ENCODE results near the gene SUMO3.

The SUMO3 gene

DNA sequence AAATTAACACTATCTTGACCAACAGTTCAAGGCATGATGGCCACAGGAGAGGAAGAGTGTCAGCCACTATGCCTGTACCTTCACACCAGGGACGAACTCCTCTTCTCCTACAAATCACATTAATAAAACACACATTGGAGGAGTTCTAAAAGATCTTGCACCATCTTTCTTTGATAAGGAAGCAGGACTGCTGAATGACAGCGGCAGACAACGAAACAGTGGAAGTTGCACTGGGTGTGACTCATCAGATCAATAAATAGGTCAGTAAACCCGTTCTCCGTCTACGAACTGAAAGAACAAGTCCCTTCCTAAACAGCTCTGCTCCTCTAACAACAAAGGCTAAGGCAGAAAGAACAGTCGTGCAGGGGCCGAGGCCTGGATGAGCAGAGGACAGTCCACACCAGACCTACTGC is 39.4 kb downstream of the SUMO3 start:
- DNase-seq (ENCODE audit: low read depth), result no peak

DNA sequence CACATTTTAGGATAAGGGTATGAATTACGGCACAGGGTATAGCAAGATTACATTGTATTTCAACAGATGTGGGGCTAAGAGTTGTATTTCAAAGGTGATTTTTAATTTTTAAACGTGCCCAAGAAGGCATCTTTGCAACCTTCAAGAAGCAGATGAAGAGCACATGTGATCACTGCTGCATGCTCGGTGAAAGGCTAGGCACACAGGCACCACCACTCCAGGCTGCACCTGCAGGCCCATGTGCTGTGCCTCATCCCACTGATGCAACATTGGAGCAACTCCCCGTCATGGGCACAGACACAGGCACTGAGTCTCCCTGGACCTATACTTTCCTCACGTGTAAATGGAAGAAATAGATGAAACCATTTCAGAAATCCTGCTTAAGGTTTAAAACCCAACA is 39.8 kb downstream of the SUMO3 start:
- no peak for DNase-seq (ENCODE audit: low read depth)

DNA sequence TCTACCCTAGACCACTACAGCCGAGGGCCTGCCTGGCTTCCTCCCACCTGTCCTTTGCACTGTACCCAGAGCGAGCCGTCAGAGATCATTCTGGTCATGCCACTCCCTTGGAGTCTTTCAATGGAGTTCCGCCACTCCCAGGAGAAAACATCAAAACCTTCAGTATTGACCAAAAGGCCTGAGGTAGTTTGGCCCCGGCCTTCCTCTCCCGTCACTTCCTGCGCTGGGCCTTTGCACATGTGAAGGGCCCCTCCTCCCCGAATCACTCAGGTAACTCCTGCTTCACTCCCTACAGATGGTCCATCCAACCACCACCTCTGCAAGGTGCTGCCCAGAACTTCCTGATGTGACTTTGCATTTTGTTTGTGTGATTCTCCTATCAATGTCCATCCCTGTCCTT is 42.9 kb downstream of the SUMO3 start:
- no peak for DNase-seq (ENCODE audit: low read depth)

DNA sequence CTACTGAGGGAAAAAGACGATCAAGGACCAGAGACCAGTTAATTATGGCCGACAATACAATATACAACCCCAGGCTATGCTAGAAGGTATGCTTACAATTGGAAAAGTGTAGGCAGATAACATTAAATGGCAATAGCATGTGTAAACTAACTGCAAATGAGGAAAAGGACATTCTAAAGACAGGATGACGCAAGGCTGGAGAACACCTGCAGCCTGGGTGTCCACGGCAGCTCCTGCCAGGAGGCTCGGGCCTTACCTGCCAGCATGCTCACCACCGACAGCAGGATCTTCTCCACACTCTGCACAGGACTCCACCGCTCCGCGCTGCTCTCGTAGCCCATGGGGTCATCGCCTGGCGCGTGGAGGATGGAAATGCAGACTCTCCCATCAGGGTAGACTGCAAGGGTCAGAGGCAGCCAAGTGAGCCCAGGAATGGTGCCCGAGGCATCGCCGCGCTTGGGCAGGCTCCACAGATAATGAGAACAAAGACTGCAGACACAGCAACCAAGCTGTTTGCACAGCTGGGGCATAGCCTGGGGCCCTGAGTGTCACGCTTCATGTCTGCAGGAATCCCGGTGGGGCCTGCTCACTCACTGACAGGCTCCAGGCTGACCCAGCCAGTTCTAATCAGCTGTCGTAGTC is 44.5 kb downstream of the SUMO3 start:
- no peak for DNase-seq (ENCODE audit: low read depth)

DNA sequence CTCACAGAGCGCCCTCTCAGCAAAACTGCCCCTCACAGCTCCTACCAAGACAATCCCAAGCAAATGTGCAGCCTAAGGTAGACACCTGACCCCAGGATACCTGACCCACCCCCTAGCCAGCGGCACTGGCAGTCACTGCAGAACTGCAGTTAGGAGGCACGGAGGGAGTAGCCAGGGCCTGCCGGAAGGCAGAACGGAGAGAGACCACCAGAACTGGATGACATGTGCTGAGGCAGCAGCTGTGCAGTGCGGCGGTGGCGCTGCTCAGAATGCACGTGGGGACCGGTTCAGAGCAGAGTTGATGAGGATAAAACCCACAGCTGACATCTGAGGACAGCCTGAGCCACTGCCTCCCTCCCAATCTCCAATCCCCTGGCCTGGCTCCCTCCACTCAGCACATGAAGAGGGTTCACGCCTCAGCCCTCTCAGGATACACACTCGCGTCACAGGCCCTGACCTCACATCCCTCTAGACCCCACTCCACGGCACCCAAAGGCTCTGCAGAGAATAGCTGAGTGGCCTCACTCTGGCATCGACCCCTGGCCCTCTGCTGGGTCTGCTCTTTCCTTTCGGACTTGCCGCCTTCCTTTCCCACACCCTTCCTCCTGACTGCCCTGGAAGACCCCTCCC is 45.9 kb downstream of the SUMO3 start:
- DNase-seq (ENCODE audit: low read depth), result no peak

DNA sequence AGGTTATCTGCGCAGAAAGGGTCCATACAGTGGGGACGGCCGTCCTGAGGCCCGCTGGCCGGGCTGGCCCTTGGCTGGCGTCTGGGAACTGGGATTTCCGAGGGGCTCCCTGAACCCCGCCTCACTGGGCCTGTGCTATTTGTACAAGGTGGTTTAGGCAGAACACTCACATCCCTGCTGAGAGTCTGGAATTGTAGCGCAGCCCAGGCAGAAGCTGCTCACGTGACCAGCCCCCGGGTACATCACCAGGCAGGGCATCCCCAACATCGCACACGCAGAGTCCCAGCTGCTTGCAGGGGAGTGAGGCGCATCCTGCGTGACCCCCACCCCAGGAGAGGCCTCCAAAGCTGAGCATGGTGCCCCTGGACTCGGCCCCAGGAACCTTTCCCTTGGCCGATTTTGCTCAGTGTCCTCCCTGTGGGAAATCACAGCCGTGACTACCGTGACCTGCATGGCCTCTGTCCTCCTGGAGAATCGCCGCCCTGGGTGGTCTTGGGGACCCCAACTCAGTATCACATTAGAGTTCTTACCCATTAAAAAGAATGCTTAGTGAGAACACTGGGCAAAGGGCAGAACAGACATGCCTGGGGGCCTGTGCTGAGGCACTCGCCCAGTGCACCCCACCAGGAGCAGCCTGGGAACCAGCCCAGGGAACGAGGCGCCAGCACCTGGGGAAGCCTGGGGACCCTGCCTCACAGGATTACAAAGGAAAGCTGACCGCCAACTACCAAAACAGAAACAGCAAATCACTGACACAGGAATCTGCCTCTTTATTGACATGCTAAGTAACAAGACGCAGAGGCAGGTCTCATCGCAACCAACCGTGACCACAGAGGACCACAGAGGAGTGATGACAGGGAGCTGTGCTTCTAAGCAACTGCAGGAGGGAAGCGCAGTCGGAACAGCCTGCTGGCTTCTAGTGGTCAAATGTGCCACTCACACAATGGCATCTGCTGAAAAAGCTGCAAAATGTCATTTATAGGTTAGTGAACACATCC is 49.7 kb downstream of the SUMO3 start:
- no peak for DNase-seq (ENCODE audit: low read depth)

DNA sequence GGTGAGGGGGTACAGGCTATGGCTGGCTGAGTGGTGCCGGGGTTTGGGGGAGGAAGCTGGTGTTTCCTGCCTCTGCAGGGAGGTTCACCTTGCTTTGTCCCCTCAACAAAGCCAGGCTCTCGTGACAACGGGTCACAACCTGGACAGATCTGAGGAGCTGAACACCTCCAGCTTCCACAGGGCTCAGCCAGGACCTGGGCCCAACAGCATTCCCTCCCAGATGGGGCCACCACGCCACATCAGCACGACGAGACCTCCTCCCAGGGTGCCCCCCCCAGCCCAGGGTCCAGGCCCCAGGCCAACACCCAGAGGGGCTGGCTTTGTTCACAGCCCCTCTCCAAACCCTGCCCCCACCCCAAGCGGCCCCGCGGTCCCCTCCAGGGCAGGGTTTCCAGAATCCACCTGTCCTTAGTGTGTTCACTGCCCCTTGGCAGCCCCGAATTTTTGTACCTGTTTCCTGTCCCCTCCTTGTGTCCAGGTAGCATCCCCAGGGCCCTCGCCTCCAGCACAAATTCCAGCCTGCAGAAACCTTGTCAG is 51.0 kb downstream of the SUMO3 start:
- no peak for DNase-seq (ENCODE audit: low read depth)

DNA sequence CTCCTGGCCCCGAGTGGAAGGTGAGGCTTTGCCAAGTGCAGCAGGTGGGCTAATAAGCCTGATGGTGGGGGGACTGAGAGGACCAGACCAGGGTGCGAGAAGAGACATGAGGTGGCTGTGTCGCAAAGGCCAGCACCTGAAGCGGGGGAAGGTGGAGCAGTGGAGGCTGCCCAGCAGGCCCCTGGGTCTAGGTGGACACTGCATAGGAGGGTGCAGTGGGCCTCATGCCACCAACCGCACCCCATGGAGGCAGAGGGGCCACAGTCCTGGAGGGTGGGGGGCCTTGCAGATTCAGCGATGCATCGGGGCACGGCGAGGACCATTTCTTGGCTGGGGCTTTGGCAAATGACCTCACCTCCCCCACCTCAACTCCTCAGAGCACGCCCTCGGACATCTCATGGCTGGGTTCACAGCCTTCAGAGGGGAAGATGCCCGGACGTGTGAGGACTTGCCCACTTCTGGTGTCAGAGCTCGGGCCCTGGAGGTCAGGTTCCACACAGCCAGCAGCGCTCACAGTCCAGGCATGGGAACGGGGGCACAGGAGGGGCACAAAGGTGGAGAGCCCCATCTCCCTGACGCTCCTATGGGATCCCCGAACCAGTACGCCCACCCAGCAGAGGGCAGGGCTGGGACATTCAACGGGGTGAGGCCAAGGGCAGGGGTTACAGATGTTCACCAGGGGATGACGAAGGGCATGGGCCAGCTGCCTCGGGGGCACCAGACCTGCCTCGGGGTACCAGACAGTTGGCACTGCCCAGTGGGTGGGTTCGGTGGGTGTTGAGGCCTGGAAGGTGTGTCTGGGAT is 51.6 kb downstream of the SUMO3 start:
- no peak for DNase-seq (ENCODE audit: low read depth)

DNA sequence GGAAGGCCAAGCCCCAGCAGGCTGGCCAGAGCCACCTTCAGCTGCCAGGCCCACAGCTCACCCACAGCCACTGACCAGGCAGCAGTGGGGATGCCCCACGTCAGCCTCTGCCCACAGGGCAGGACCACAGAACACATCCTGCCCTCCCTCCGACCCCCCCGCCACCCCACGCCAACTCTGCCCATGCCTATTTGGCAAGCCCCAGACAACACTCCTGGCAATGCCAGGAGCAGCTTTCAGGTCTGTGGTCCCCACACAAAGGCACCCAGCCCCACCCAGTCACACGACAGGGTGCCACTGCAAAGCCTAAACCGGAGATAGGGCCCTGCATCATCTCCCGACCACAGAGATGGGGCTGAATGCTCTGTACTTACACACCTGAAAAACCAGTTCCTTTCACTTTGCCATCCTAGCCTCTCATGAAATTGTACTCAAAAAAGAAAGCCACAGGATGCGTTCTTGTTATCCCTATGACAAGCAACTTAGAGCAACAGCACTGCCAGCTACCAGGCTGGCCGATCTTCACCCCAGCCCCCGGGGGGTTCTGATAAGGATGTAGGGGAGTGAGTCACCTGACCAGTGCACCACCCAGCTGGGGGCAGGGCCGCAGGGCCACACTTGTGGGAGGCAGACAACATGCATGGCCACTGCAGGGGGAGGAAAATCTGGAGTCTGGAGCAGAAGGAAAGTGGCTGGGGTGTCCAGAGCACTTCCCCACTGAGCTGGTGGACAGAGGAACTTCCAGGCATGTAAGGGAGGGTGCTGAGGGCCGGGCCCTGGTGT is 52.4 kb downstream of the SUMO3 start:
- no peak for DNase-seq (ENCODE audit: low read depth)

DNA sequence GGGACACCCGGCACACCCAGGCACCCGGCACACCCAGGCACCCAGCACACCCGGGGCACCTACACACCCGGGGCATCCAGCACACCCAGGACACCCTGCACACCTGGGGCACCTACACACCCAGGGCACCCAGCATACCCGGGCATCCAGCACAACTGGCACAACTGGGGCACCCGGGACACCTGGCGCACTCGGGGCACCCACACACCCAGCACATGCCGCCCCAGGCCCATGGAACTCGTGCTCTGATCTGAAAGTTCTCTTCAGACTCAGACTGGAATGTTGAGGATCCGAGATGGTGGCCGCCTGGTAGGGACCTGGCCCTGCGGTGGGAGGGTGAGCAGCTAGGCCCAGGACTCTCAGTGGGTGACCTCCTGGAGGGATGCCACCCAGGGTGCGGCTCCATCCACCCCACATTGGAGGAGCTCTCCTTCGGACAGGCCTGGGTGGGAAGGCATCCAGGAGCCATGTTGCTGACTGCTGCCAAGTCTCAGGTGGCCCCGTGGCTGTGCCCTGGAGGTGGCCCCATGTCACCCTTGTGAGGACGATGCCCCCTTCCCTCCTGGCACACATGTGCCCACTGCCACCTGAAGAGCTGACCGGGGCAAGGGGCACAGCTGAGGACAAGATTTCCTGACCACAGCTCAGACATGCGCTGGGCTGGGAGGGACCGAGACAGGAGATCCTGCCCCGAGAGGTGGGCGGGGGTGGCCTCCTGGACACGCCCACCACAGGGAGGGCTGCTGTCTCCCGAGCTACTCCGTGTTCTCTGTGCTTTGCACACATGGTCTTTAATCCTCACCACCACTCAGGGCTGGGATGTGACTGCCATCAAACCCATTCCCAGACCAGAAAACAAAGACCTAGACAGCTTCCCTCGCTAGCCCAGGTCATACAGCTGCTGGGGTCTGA is 53.3 kb downstream of the SUMO3 start:
- DNase-seq (ENCODE audit: low read depth), result no peak

DNA sequence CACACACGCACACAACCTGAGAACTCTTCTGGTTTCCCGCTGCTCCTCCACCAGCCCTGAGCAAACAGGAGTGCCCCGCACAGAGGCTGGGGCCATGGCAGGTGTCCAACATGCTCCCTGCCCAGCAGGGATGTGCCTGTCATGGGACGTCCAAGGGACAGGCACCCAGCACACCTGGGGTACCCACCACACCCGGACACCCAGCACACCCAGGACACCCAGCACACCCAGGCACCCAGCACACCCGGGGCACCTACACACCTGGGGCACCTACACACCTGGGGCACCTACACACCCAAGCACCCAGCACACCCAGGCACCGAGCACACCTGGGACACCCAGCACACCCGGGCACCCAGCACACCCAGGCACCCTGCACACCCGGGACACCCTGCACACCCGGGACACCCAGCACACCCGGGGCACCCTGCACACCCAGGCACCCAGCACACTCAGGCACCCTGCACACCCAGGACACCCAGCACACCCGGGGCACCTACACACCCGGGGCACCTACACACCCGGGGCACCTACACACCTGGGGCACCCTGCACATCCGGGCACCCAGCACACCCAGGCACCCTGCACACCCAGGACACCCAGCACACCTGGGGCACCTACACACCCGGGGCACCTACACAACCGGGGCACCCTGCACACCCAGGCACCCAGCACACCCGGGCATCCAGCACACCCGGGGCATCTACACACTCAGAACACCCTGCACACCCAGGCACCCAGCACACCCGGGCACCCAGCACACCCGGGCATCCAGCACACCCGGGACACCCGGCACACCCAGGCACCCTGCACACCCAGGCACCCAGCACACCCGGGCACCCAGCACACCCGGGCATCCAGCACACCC is 54.2 kb downstream of the SUMO3 start:
- DNase-seq (ENCODE audit: low read depth), result no peak

DNA sequence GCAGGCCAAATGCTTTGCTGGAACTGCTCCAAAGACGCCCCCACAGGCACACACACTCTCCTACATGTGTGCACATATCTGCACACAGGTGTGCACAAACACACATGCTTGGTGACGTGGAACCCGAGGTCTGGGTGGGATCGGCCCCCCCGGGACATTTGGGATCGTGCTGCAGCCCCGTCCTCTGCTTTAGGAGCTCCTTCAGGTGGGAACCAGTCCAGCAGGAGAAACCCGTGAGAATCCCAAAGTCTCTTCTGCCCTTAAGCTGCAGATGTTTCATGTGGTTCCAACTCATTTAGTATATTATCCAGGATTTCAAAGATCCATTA is 54.8 kb downstream of the SUMO3 start:
- no peak for DNase-seq (ENCODE audit: low read depth)

DNA sequence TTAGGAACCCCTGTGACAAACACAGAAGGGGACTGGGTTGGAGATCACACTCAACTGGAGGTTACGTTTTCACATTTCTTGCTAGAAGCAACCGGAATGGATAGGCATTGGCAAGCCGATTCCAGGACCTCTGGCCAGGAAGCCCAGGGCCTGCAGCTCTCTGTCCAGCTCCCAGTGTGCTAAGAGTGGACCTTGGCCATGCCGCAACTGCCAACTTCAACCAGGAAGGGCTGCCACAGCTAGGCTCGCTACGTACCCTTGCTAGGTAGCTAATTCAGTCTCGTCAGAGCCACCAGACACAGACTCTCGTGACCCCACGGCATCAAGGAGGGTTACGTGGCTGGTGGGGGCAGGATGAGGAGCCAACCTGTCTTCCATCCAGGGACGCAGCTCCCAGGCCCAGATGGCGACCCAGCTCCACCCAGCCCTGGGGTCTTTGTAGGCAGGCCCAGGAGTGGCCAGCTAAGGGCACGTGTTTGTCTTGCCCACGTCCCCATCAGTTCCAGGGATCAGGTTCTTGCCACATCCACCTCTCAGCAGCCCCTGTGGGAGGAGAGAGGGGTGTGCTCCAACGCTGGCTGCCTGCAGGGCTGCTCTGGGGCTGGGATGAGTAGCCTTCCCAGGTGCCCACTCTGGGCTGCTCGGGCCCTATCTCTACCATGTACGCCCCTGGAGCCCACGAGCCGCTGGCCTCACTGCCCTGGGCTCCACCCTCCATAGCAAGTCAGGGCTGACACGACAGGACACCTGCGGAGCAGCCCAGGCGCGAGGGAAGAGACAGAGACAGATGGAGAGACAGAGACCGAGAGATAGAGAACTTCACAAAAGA is 55.4 kb downstream of the SUMO3 start:
- DNase-seq (ENCODE audit: low read depth), result no peak

DNA sequence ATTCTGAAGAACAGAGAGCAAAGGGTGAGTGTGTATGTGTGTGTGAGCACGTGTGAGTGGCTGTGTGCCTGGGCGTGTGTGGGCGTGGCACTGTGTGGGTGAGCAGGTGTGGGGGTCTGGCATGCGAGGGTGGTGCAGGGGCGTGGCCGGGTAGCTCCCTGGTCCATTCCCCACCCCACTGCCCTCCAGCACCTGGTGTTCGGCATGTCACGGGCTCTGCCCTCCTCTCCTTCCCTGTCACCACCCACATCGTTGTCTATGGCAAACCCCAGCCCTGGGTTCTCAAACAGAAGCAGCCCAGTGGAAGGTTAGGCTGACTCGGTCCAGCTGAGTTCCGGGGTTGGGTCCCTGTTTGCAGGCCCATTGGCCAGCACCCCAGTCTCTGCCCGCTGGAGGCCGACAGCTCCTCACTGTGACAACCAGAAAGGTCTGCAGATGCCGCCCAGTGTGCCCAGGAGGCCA is 56.1 kb downstream of the SUMO3 start:
- no peak for DNase-seq (ENCODE audit: low read depth)

DNA sequence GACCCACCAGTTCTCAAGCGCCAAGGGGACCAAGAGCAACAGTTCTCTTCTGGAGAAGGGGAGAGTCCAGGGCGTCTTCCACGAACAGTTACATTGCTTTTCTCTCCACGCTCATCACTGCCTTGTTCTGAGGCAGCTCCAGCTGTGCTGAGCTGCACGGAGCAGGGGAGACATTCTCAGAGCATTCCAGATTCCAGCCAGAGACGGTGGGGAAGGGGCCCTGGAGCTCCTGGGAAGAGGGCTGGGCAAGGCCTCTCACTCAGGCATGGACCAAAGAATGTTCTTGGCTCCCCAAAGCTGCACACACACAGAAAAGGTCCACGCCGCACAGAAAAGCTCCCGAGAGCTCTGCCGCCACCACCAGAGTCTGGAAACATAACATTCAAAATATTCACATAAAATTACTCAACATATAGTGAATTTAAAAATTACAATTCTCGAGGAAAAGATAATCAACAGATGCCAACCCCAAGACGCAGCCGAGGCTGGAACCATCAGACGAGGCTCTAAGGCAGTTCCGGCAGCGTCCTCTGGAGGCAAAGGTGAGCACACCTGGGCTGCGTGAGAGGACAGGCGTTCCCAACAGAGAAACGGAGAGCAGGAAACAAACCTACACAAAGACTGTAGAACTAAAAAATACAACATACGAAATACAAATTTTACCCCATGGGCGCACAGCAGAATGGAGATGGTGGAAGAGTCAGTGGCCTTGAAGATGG is 56.7 kb downstream of the SUMO3 start:
- no peak for DNase-seq (ENCODE audit: low read depth)

DNA sequence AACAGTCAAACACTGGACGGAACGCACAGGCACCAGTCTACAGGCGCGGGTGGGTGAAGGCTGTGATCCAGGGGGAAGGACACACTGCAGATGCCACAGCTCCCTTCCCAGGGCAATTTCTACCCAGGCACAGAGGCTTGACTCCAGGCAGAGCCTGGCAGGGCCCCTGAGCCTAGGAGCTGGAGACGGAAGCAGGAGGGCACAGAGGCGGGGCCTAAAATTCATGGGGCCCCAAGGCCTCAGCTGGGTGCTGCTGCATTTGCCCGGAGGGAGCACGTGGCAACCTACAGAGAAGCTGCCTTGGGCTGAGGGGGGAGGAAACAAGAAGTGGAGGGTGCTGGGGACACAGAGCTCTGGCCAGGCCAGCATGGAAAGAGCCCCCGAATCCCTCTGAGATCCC is 57.5 kb downstream of the SUMO3 start:
- no peak for DNase-seq (ENCODE audit: low read depth)

DNA sequence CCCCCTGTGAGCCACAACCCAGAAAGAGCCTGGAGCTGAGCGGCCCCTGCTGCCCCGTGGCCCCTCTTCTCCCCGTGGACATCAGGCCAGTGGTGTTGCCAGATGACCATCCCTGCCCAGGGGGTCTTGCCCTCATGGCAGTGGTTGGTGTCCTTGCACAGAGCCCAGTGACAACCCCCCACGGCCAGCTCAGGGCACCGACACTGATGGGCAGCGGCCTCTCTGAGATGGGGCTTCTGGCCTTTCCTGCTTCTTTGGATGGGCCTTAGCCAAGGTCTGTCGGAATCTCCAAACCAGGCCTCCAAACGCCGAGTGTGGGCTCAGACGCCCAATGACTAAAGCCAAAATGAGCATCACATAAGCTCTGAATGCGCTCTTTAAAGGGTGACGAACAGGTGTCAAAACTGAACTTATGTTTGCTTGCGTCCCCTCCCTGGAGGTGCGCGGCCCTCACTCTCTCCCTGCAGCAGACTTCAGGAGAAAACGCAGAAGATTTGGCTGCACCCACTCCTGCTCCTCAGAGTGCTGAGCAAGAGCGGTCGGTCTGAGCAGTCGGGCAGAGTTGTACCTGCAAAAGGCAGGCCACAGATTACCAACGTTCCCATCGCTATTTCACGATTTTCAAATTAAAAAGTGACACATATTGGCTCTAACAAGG is 58.1 kb downstream of the SUMO3 start:
- no peak for DNase-seq (ENCODE audit: low read depth)
